GM21423 (cell line): ENCODE results near the gene EME1.
"Not testable (repeated sequence)": the region's sequence is repeated elsewhere in the genome, so short reads cannot be mapped to it uniquely, and the experiment has no call there.

Experiments
- ATAC-seq: cut with Tn5 transposase; IDR thresholded peaks from one replicate; pipeline ENCODE4 v1.9.1; 2021; ENCODE audit warnings: mild to moderate bottlenecking, moderate library complexity; ENCODE audit not compliant: unreplicated experiment

EME1 gene

DNA sequence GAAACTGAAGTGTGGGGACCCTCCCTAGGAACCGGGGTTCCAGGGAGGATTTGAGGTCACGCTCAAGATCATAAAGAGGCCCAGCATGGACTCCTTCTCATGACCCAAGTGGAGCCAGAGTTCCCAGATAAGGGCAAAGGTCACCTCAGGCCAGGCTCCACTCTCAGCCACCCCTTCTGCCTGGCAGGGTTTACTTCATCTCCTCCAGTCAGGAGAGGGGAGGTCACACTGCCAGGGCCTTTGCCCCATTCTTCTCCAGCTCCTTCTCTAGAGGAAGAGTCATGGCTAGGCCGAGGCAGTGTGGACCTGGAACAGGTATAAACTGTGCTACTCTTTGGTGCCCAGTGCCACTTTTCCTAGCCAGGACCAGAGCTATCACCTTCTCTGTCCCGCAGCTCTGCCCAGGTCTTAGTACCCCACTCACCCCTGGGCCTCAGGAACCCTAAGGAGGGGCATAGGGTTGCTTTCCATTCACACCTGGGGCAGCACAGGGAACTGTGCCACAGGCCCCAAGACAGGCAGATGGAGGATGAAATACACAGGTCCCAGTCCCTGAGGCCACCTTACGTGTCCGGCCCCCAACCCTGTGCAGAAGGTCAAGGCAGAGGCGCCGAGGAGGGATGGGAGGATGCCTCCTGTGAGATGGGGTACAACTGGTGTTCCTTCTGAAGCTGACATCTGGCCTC lies 52.1 kb downstream of the EME1 start:
- no peak for ATAC-seq

- peak; percentile 56 for ATAC-seq
These were observed 52.8 kb downstream of the EME1 start, which contains the start of gene ACSF2 for GRCh38 chr17:50425682-50426471. ACSF2 (plus strand) TSS chr17:50426218; CDS start chr17:50426262, 44 bp downstream.

DNA sequence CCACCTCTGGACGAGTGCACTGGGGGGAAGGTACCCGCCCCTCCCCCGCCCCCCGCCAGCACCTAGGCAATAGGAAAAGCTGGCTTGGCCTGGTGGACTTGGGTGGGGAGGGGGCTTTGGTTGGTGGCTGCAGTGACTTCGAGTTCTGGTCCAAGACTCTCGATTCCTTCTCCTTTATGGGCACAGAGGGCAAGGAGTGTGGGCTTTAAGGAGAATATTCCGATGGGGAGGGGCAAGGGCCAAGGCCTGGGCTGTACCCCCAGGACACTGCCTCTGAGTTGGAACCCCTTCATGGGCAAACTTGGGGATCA lies 53.4 kb downstream of the EME1 start:
- no peak for ATAC-seq

GRCh38 chr17:50426814-50427787 lies 54.1 kb downstream of the EME1 start:
- ATAC-seq = peak; percentile 41

GRCh38 chr17:50428126-50428525 lies 55.1 kb downstream of the EME1 start:
- not testable (repeated sequence) for ATAC-seq

- no peak for ATAC-seq
These were observed 55.9 kb downstream of the EME1 start for GRCh38 chr17:50428831-50429424.

GRCh38 chr17:50429793-50430192 lies 56.8 kb downstream of the EME1 start:
- ATAC-seq = no peak
